KBM-7 (cell line): ENCODE results near the gene SHISAL1.

ENCODE experiments used
- DNase-seq: peaks from one replicate; pipeline ENCODE4 v3.0.0-alpha.2; 2015
- in situ Hi-C: fragments of 300-500 bp; cut with MboI; formaldehyde crosslinking; loops from 2 replicates; pipeline ENCODE4 v1.14.3; 2020; ENCODE audit warnings: low sequenced_read_pairs, low pct_unique_long_range_greater_than_20kb, mixed read lengths

Gene SHISAL1

GRCh38 chr22:44269757-44270555, 42.8 kb downstream of the SHISAL1 start:
- DNase-seq, result no peak
- in situ Hi-C loops, result no loop called here

GRCh38 chr22:44269117-44269498, 43.6 kb downstream of the SHISAL1 start:
- DNase-seq, result no peak
- in situ Hi-C loops, result no loop called here

- in situ Hi-C loops, result no loop called here
- no peak for DNase-seq
These were observed 44.2 kb downstream of the SHISAL1 start for GRCh38 chr22:44268431-44269116.

GRCh38 chr22:44267856-44268255, 44.9 kb downstream of the SHISAL1 start:
- no peak for DNase-seq
- in situ Hi-C loops, result no loop called here

GRCh38 chr22:44266796-44267760, 45.7 kb downstream of the SHISAL1 start:
- DNase-seq, result no peak
- in situ Hi-C loops, result no loop called here

- no peak for DNase-seq
- in situ Hi-C loops, result no loop called here
These were observed 49.2 kb downstream of the SHISAL1 start for GRCh38 chr22:44263547-44263946.

GRCh38 chr22:44261861-44262595, 50.7 kb downstream of the SHISAL1 start:
- in situ Hi-C loops, result no loop called here
- DNase-seq, result no peak

- no peak for DNase-seq
- in situ Hi-C loops, result no loop called here
These were observed 51.4 kb downstream of the SHISAL1 start for GRCh38 chr22:44261164-44261860.

GRCh38 chr22:44260216-44261035, 52.3 kb downstream of the SHISAL1 start:
- in situ Hi-C loops, result no loop called here
- DNase-seq, result no peak

- DNase-seq, result no peak
- in situ Hi-C loops, result no loop called here
These were observed 53.2 kb downstream of the SHISAL1 start for GRCh38 chr22:44259366-44260215.

- in situ Hi-C loops, result no loop called here
- DNase-seq, result no peak
These were observed 55.9 kb downstream of the SHISAL1 start for GRCh38 chr22:44256556-44257485.

- no peak for DNase-seq
- in situ Hi-C loops, result no loop called here
These were observed 56.7 kb downstream of the SHISAL1 start for GRCh38 chr22:44256085-44256484.

- no peak for DNase-seq
- in situ Hi-C loops, result no loop called here
These were observed 57.9 kb downstream of the SHISAL1 start for GRCh38 chr22:44254811-44255210.

- in situ Hi-C loops, result no loop called here
- DNase-seq, result no peak
These were observed 63.2 kb downstream of the SHISAL1 start for GRCh38 chr22:44249376-44250147.

GRCh38 chr22:44248926-44249325, 63.8 kb downstream of the SHISAL1 start:
- in situ Hi-C loops, result no loop called here

More at GRCh38 chr22:44248926-44249325, 63.8 kb downstream of the SHISAL1 start:
- no peak for DNase-seq
